ENCODE results near the gene COX7A1.

Gene COX7A1

GRCh38 chr19:36128392-36128736 is 23.9 kb downstream of the COX7A1 start:
- H3K27ac Mint-ChIP-seq = peak overlapping the region; percentile 100
- no peaks in the 10 kb centered on the region for H3K36me3 Mint-ChIP-seq
- no peaks in the 10 kb centered on the region for H3K27me3 Mint-ChIP-seq
- peak overlapping the region; percentile 92 for H3K4me3 Mint-ChIP-seq
- no peaks in the 10 kb centered on the region for H3K9me3 Mint-ChIP-seq (ENCODE audit: low read depth)
- H3K4me1 Mint-ChIP-seq (ENCODE audit: low read depth) = peaks cover 24% of the 10 kb centered on the region

GRCh38 chr19:36125557-36125956 is 26.7 kb downstream of the COX7A1 start:
- Mint-ChIP-seq H3K4me1 (ENCODE audit: low read depth) (peaks cover 10% of the 10 kb centered on the region), H3K27ac (peak overlapping the region; percentile 70), H3K27me3 (no peaks in the 10 kb centered on the region), H3K36me3 (peaks cover 2% of the 10 kb centered on the region), H3K4me3 (no peak overlapping the region), H3K9me3 (ENCODE audit: low read depth) (no peaks in the 10 kb centered on the region)

GRCh38 chr19:36121486-36122124 is 30.6 kb downstream of the COX7A1 start:
- no peak overlapping the region for H3K4me3 Mint-ChIP-seq
- H3K9me3 Mint-ChIP-seq (ENCODE audit: low read depth) = no peaks in the 10 kb centered on the region
- peaks cover 15% of the 10 kb centered on the region for H3K4me1 Mint-ChIP-seq (ENCODE audit: low read depth)
- no peaks in the 10 kb centered on the region for H3K27me3 Mint-ChIP-seq
- H3K27ac Mint-ChIP-seq = no peak overlapping the region
- H3K36me3 Mint-ChIP-seq = peaks cover 10% of the 10 kb centered on the region

- Mint-ChIP-seq H3K36me3 (peaks cover 10% of the 10 kb centered on the region), H3K27me3 (no peaks in the 10 kb centered on the region), H3K27ac (no peak overlapping the region), H3K4me3 (no peak overlapping the region), H3K9me3 (ENCODE audit: low read depth) (no peaks in the 10 kb centered on the region), H3K4me1 (ENCODE audit: low read depth) (peaks cover 21% of the 10 kb centered on the region)
These were observed 31.3 kb downstream of the COX7A1 start for GRCh38 chr19:36120984-36121358.

GRCh38 chr19:36120092-36120983 is 31.9 kb downstream of the COX7A1 start:
- Mint-ChIP-seq H3K27me3 (no peaks in the 10 kb centered on the region), H3K4me1 (ENCODE audit: low read depth) (peaks cover 21% of the 10 kb centered on the region), H3K36me3 (peaks cover 10% of the 10 kb centered on the region), H3K4me3 (no peak overlapping the region), H3K9me3 (ENCODE audit: low read depth) (no peaks in the 10 kb centered on the region), H3K27ac (no peak overlapping the region)

GRCh38 chr19:36116344-36116637 is 36.0 kb downstream of the COX7A1 start:
- Mint-ChIP-seq H3K4me1 (ENCODE audit: low read depth) (peaks cover 40% of the 10 kb centered on the region), H3K27ac (peak overlapping the region; percentile 68), H3K27me3 (no peaks in the 10 kb centered on the region), H3K9me3 (ENCODE audit: low read depth) (no peaks in the 10 kb centered on the region), H3K36me3 (peaks cover 8% of the 10 kb centered on the region), H3K4me3 (peak overlapping the region; percentile 98)

- H3K36me3 Mint-ChIP-seq = peaks cover 8% of the 10 kb centered on the region
- H3K27ac Mint-ChIP-seq = peak within 1 kb of the TSS; percentile 96
- H3K9me3 Mint-ChIP-seq (ENCODE audit: low read depth) = no peaks in the 10 kb centered on the region
- H3K27me3 Mint-ChIP-seq = no peaks in the 10 kb centered on the region
- H3K4me1 Mint-ChIP-seq (ENCODE audit: low read depth) = peaks cover 40% of the 10 kb centered on the region
- H3K4me3 Mint-ChIP-seq = peak within 1 kb of the TSS; percentile 98
These were observed 36.5 kb downstream of the COX7A1 start, which contains the start of gene TBCB for GRCh38 chr19:36115453-36116343. Gene TBCB (plus strand): TSS chr19:36115468. CDS start chr19:36115561, 93 bp downstream.

GRCh38 chr19:36114721-36115452 is 37.4 kb downstream of the COX7A1 start, which contains the start of gene POLR2I:
Gene POLR2I (minus strand): TSS chr19:36114875. CDS start chr19:36114856, 19 bp downstream.
- Mint-ChIP-seq H3K9me3 (ENCODE audit: low read depth) (no peaks in the 10 kb centered on the region), H3K4me3 (peak within 1 kb of the TSS; percentile 98), H3K36me3 (peaks cover 6% of the 10 kb centered on the region), H3K4me1 (ENCODE audit: low read depth) (peaks cover 37% of the 10 kb centered on the region), H3K27ac (peak within 1 kb of the TSS; percentile 96), H3K27me3 (no peaks in the 10 kb centered on the region)

GRCh38 chr19:36113894-36114720 is 38.1 kb downstream of the COX7A1 start:
- Mint-ChIP-seq H3K27ac (peak overlapping the region; percentile 96), H3K9me3 (ENCODE audit: low read depth) (no peaks in the 10 kb centered on the region), H3K4me1 (ENCODE audit: low read depth) (peaks cover 36% of the 10 kb centered on the region), H3K36me3 (peaks cover 6% of the 10 kb centered on the region), H3K4me3 (peak overlapping the region; percentile 98), H3K27me3 (no peaks in the 10 kb centered on the region)

GRCh38 chr19:36113425-36113824 is 38.8 kb downstream of the COX7A1 start:
- H3K4me3 Mint-ChIP-seq = peak overlapping the region; percentile 98

GRCh38 chr19:36112678-36113077 is 39.6 kb downstream of the COX7A1 start:
- H3K9me3 Mint-ChIP-seq (ENCODE audit: low read depth) = no peaks in the 10 kb centered on the region
- peaks cover 32% of the 10 kb centered on the region for H3K4me1 Mint-ChIP-seq (ENCODE audit: low read depth)
- H3K27ac Mint-ChIP-seq = peak overlapping the region; percentile 72
- H3K36me3 Mint-ChIP-seq = peaks cover 4% of the 10 kb centered on the region
- H3K27me3 Mint-ChIP-seq = no peaks in the 10 kb centered on the region
- peak overlapping the region; percentile 82 for H3K4me3 Mint-ChIP-seq

More at GRCh38 chr19:36113425-36113824, 38.8 kb downstream of the COX7A1 start:
- Mint-ChIP-seq H3K36me3 (peaks cover 6% of the 10 kb centered on the region), H3K27me3 (no peaks in the 10 kb centered on the region), H3K4me1 (ENCODE audit: low read depth) (peaks cover 36% of the 10 kb centered on the region), H3K9me3 (ENCODE audit: low read depth) (no peaks in the 10 kb centered on the region), H3K27ac (no peak overlapping the region)

GRCh38 chr19:36111200-36111539 is 41.1 kb downstream of the COX7A1 start:
- Mint-ChIP-seq H3K27me3 (no peaks in the 10 kb centered on the region), H3K4me3 (no peak overlapping the region), H3K36me3 (peaks cover 2% of the 10 kb centered on the region), H3K9me3 (ENCODE audit: low read depth) (no peaks in the 10 kb centered on the region), H3K27ac (no peak overlapping the region), H3K4me1 (ENCODE audit: low read depth) (peaks cover 20% of the 10 kb centered on the region)

GRCh38 chr19:36110487-36111199 is 41.6 kb downstream of the COX7A1 start, which contains the start of gene OVOL3:
Gene OVOL3 (plus strand): TSS chr19:36111143. CDS start chr19:36111203, 60 bp downstream.
- Mint-ChIP-seq H3K27me3 (no peaks in the 10 kb centered on the region), H3K36me3 (peaks cover 2% of the 10 kb centered on the region), H3K4me1 (ENCODE audit: low read depth) (peaks cover 18% of the 10 kb centered on the region), H3K9me3 (ENCODE audit: low read depth) (no peaks in the 10 kb centered on the region), H3K27ac (peak within 1 kb of the TSS; percentile 28), H3K4me3 (no peak within 1 kb of the TSS)
